ENCODE results near the gene VEZT. TPM values are rescaled to one million over a fixed set of nuclear protein-coding genes. Genes with fewer than 3 reads are reported as not detected.

Gene VEZT
- total and polyA plus RNA-seq, 4 donors: 13.7 to 47.4 (median 22.0) TPM

DNA sequence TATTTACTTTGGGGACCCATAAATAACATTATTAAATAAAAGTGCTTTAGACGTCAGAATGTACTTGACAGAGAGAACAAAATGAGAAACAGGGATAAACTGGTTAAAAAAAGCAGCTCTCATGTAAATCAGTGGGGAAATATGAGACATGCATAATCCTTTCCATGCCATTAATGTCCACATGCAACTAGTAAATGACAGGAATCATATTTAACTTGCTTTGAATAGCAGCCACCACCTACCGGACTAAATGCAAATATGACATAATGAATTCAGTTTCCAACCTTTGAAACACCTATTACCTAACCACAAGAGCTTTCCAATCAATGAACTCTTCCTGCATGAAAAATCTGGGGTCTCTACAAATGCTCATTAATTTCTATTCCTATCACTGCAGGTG is 20.0 kb upstream of the VEZT start:
- Histone ChIP-seq H3K9me3 (ENCODE audit: control insufficient read depth in 4 of 4, low read length in 3 of 4) (no peaks in the 10 kb centered on the region), H3K4me3 (ENCODE audit: low read depth in 1 of 3, low read length in 3 of 3) (no peak overlapping the region), H3K27me3 (ENCODE audit: control insufficient read depth in 4 of 4, insufficient read depth in 4 of 4, low read length in 3 of 4) (no peaks in the 10 kb centered on the region), H3K27ac (ENCODE audit: low read depth in 1 of 2, low read length in 2 of 2) (no peak overlapping the region), H3K36me3 (ENCODE audit: control insufficient read depth in 4 of 4, insufficient read depth in 3 of 4, low read depth in 1 of 4, low read length in 3 of 4) (peaks cover 0 to 1% (median 0%) of the 10 kb centered on the region in 4 donors), H3K9ac (ENCODE audit: low read depth in 1 of 2, low read length in 2 of 2) (no peak overlapping the region), H3K4me1 (ENCODE audit: control insufficient read depth in 4 of 4, insufficient read depth in 4 of 4, low read length in 3 of 4) (peaks cover 0 to 3% (median 1%) of the 10 kb centered on the region in 4 donors)
- 66% methylated on average over 2 of the region's 2 CpGs for WGBS
- TF ChIP-seq HNF4G (IDR thresholded peaks at IDR 0.05) (no peak), HNF4A (conservative IDR thresholded peaks at IDR 0.05) (peak; percentile 6 to 16)
- DNase-seq (ENCODE audit: low spot score): no peak

DNA sequence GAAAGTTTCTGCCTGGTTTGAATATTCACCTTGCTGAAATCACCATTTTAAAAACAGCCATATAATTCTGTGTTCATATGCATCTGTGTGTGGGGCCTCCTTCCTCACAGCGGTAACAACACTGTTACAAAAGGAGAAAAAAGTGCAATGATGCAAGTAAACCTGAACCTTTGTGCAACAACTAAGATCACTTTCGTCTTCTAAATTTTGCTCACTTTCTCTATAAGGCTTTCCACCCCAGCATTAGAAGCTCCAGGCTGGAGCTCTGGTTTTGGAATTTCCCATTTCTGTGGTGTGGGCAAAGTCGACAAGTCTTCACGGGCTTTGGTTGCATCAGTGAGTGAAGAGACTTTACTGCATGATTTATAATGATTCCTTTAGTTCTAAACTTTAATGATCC is 18.7 kb upstream of the VEZT start:
- no peak for DNase-seq (ENCODE audit: low spot score)
- H3K4me3 ChIP-seq (ENCODE audit: low read depth in 1 of 3, low read length in 3 of 3): no peak overlapping the region
- WGBS: 61% methylated on average over 4 of the region's 4 CpGs
- no peak overlapping the region for H3K9ac ChIP-seq (ENCODE audit: low read depth in 1 of 2, low read length in 2 of 2)
- peaks cover 0 to 7% (median 3%) of the 10 kb centered on the region in 4 donors for H3K4me1 ChIP-seq (ENCODE audit: control insufficient read depth in 4 of 4, insufficient read depth in 4 of 4, low read length in 3 of 4)
- no peaks in the 10 kb centered on the region for H3K9me3 ChIP-seq (ENCODE audit: control insufficient read depth in 4 of 4, low read length in 3 of 4)
- TF ChIP-seq, protein P1, sequence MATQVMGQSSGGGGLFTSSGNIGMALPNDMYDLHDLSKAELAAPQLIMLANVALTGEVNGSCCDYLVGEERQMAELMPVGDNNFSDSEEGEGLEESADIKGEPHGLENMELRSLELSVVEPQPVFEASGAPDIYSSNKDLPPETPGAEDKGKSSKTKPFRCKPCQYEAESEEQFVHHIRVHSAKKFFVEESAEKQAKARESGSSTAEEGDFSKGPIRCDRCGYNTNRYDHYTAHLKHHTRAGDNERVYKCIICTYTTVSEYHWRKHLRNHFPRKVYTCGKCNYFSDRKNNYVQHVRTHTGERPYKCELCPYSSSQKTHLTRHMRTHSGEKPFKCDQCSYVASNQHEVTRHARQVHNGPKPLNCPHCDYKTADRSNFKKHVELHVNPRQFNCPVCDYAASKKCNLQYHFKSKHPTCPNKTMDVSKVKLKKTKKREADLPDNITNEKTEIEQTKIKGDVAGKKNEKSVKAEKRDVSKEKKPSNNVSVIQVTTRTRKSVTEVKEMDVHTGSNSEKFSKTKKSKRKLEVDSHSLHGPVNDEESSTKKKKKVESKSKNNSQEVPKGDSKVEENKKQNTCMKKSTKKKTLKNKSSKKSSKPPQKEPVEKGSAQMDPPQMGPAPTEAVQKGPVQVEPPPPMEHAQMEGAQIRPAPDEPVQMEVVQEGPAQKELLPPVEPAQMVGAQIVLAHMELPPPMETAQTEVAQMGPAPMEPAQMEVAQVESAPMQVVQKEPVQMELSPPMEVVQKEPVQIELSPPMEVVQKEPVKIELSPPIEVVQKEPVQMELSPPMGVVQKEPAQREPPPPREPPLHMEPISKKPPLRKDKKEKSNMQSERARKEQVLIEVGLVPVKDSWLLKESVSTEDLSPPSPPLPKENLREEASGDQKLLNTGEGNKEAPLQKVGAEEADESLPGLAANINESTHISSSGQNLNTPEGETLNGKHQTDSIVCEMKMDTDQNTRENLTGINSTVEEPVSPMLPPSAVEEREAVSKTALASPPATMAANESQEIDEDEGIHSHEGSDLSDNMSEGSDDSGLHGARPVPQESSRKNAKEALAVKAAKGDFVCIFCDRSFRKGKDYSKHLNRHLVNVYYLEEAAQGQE (IDR thresholded peaks at IDR 0.05): no peak
- peak; percentile 17 to 65 for TF ChIP-seq HNF4A (conservative IDR thresholded peaks at IDR 0.05)
- TF ChIP-seq, protein P2, sequence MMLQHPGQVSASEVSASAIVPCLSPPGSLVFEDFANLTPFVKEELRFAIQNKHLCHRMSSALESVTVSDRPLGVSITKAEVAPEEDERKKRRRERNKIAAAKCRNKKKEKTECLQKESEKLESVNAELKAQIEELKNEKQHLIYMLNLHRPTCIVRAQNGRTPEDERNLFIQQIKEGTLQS (IDR thresholded peaks at IDR 0.05): peak; percentile 52
- peak in 1 of 2 donors; percentile 5 for TF ChIP-seq RAD21 (IDR thresholded peaks at IDR 0.05)
- peak; percentile 32 for TF ChIP-seq SP1 (IDR thresholded peaks at IDR 0.05)
- H3K27me3 ChIP-seq (ENCODE audit: control insufficient read depth in 4 of 4, insufficient read depth in 4 of 4, low read length in 3 of 4): no peaks in the 10 kb centered on the region
- H3K36me3 ChIP-seq (ENCODE audit: control insufficient read depth in 4 of 4, insufficient read depth in 3 of 4, low read depth in 1 of 4, low read length in 3 of 4): no peaks in the 10 kb centered on the region
- no peak overlapping the region for H3K27ac ChIP-seq (ENCODE audit: low read depth in 1 of 2, low read length in 2 of 2)

DNA sequence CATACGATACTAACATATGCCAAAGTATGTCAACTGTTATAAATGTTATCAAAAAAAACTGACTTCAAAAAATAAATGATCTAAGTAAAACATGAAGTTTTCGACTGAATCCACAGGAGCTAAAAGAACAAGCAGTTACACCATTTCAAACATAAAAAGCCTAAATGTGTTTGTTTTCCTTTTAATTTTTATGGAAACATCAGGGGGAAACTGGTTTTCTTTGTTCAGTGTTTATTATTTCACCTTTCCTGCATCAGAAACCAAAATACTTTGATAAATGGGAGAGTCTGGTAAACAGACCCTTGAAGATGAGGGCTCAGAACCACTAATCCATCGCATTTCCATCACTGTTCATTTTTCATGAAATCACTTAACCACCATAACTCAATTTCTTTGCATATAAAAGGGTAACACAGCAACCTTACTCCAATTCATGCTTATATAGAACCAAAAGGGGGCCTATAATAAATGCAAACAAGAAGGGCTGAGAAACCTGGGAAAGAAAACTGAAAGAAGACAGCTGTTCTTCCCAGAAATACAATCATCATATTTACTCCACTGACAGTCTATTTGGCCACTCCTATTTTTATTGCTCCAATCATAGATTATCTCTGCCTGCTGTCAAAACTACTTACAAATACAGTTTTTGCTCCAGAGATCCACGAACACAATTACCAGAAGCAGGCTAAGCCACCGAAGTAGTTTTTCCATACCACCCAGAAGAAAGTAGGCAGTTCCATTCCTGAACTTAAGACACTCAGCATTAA is 17.3 kb upstream of the VEZT start:
- WGBS: 83% methylated on average over 5 of the region's 5 CpGs
- Histone ChIP-seq H3K9me3 (ENCODE audit: control insufficient read depth in 4 of 4, low read length in 3 of 4) (no peaks in the 10 kb centered on the region), H3K27ac (ENCODE audit: low read depth in 1 of 2, low read length in 2 of 2) (no peak overlapping the region), H3K4me1 (ENCODE audit: control insufficient read depth in 4 of 4, insufficient read depth in 4 of 4, low read length in 3 of 4) (peaks cover 0 to 7% (median 3%) of the 10 kb centered on the region in 4 donors), H3K27me3 (ENCODE audit: control insufficient read depth in 4 of 4, insufficient read depth in 4 of 4, low read length in 3 of 4) (no peaks in the 10 kb centered on the region), H3K36me3 (ENCODE audit: control insufficient read depth in 4 of 4, insufficient read depth in 3 of 4, low read depth in 1 of 4, low read length in 3 of 4) (no peaks in the 10 kb centered on the region), H3K4me3 (ENCODE audit: low read depth in 1 of 3, low read length in 3 of 3) (no peak overlapping the region), H3K9ac (ENCODE audit: low read depth in 1 of 2, low read length in 2 of 2) (no peak overlapping the region)
- no peak for DNase-seq (ENCODE audit: low spot score)
- TF ChIP-seq, protein P3, sequence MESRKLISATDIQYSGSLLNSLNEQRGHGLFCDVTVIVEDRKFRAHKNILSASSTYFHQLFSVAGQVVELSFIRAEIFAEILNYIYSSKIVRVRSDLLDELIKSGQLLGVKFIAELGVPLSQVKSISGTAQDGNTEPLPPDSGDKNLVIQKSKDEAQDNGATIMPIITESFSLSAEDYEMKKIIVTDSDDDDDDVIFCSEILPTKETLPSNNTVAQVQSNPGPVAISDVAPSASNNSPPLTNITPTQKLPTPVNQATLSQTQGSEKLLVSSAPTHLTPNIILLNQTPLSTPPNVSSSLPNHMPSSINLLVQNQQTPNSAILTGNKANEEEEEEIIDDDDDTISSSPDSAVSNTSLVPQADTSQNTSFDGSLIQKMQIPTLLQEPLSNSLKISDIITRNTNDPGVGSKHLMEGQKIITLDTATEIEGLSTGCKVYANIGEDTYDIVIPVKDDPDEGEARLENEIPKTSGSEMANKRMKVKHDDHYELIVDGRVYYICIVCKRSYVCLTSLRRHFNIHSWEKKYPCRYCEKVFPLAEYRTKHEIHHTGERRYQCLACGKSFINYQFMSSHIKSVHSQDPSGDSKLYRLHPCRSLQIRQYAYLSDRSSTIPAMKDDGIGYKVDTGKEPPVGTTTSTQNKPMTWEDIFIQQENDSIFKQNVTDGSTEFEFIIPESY (IDR thresholded peaks at IDR 0.05): no peak
- TF ChIP-seq FOXA1 (IDR thresholded peaks at IDR 0.05) (no peak), FOXA2 (IDR thresholded peaks at IDR 0.05) (no peak), GABPA (IDR thresholded peaks at IDR 0.05 in 1 of 2, conservative IDR thresholded peaks at IDR 0.05 in 1 of 2) (no peak), TAF1 (conservative IDR thresholded peaks at IDR 0.05) (no peak), HNF4A (conservative IDR thresholded peaks at IDR 0.05) (no peak), JUND (IDR thresholded peaks at IDR 0.05) (no peak)
- TF ChIP-seq, protein P4, sequence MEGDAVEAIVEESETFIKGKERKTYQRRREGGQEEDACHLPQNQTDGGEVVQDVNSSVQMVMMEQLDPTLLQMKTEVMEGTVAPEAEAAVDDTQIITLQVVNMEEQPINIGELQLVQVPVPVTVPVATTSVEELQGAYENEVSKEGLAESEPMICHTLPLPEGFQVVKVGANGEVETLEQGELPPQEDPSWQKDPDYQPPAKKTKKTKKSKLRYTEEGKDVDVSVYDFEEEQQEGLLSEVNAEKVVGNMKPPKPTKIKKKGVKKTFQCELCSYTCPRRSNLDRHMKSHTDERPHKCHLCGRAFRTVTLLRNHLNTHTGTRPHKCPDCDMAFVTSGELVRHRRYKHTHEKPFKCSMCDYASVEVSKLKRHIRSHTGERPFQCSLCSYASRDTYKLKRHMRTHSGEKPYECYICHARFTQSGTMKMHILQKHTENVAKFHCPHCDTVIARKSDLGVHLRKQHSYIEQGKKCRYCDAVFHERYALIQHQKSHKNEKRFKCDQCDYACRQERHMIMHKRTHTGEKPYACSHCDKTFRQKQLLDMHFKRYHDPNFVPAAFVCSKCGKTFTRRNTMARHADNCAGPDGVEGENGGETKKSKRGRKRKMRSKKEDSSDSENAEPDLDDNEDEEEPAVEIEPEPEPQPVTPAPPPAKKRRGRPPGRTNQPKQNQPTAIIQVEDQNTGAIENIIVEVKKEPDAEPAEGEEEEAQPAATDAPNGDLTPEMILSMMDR (IDR thresholded peaks at IDR 0.05; ENCODE audit: low read depth, low read length, missing input control): no peak
- TF ChIP-seq, protein P5, sequence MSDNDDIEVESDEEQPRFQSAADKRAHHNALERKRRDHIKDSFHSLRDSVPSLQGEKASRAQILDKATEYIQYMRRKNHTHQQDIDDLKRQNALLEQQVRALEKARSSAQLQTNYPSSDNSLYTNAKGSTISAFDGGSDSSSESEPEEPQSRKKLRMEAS (IDR thresholded peaks at IDR 0.05): no peak

All from liver (tissue), 9 donors.